Suprapubic skin (tissue), 4 donors: ENCODE data around the gene ZNF641. TPM values are rescaled to one million over a fixed set of nuclear protein-coding genes. Genes with fewer than 3 reads are reported as not detected.
A peak's percentile ranks its signal among the peaks of the same experiment; 100 is the strongest.

ENCODE experiments used
- DNase-seq, 2 donors: peaks; one replicate each; pipeline ENCODE4 v3.0.0-alpha.2; 2019; ENCODE audit warnings: low spot score in 2 of 2
- H3K27ac ChIP-seq: fragments of 200-600 bp; sonication (generic); one replicate; pipeline ENCODE4 v1.5.1; 2019
- H3K27me3 ChIP-seq: fragments of 200-600 bp; sonication (generic); one replicate; pipeline ENCODE4 v1.5.1; 2019
- H3K36me3 ChIP-seq: fragments of 200-600 bp; sonication (generic); one replicate; pipeline ENCODE4 v1.5.1; 2019
- H3K4me1 ChIP-seq: fragments of 200-600 bp; sonication (generic); one replicate; pipeline ENCODE4 v1.5.1; 2019
- H3K4me3 ChIP-seq: fragments of 200-600 bp; sonication (generic); one replicate; pipeline ENCODE4 v1.5.1; 2019; ENCODE audit warnings: mild to moderate bottlenecking
- H3K9me3 ChIP-seq: fragments of 200-600 bp; sonication (generic); one replicate; pipeline ENCODE4 v1.5.1; 2019
- CTCF ChIP-seq, 2 donors: fragments of 200-600 bp in 1 of 2; fragments of 450-650 bp in 1 of 2; sonication (generic) in 1 of 2; IDR thresholded peaks; one replicate each; pipeline ENCODE4 v1.5.1; 2016 to 2019; ENCODE audit warnings: antibody characterized with exemption in 2 of 2, mild to moderate bottlenecking in 1 of 2, moderate library complexity in 1 of 2
- EP300 ChIP-seq: sonication (generic); formaldehyde crosslinking; IDR thresholded peaks from one replicate; pipeline ENCODE4 v1.6.1; 2017; ENCODE audit warnings: antibody characterized with exemption
- POLR2A ChIP-seq, 2 donors: fragments of 450-650 bp; IDR thresholded peaks; one replicate each; pipeline ENCODE4 v1.6.1; 2017; ENCODE audit warnings: antibody characterized with exemption in 2 of 2, mild to moderate bottlenecking in 2 of 2, moderate library complexity in 2 of 2
- POLR2AphosphoS5 ChIP-seq, 3 donors: sonication (generic); formaldehyde crosslinking; IDR thresholded peaks; one replicate each; pipeline ENCODE4 v1.6.1; 2017; ENCODE audit warnings: antibody characterized with exemption in 3 of 3
- WGBS: methylation state at CpG from one replicate; pipeline ENCODE4 v1.1.5; 2018; 5-methylcytosine and 5-hydroxymethylcytosine counted together
- total RNA-seq, 4 donors: library from RNA; depleted of rRNA; stranded (reverse); fragments of >200 nt; gene quantifications; one replicate each; pipeline ENCODE4 v1.1.0, GENCODE V29; 2016

Gene ZNF641
- total RNA-seq, 4 donors from 2014 or later: 10.2 to 15.4 (median 13.2) TPM

- peak; percentile 81 to 86 for DNase-seq
- WGBS: 4% methylated on average over 16 of the region's 36 CpGs
- Histone ChIP-seq H3K27ac (peak overlapping the region; percentile 93), H3K9me3 (no peaks in the 10 kb centered on the region), H3K36me3 (peaks cover 19% of the 10 kb centered on the region), H3K4me1 (peaks cover 24% of the 10 kb centered on the region), H3K4me3 (peak overlapping the region; percentile 92), H3K27me3 (no peaks in the 10 kb centered on the region)
- no peak for TF ChIP-seq CTCF (IDR thresholded peaks at IDR 0.05)
- peak in 1 of 3 donors; percentile 39 for TF ChIP-seq POLR2AphosphoS5 (IDR thresholded peaks at IDR 0.05)
Measured at GRCh38 chr12:48351022-48351708, 446 bp upstream of the ZNF641 start.

- H3K4me3 ChIP-seq: peak overlapping the region; percentile 92
Measured at GRCh38 chr12:48349471-48349870, 1.2 kb downstream of the ZNF641 start.

GRCh38 chr12:48342980-48343379 is 7.7 kb downstream of the ZNF641 start:
- TF ChIP-seq CTCF (IDR thresholded peaks at IDR 0.05) (no peak), EP300 (no peak), POLR2AphosphoS5 (IDR thresholded peaks at IDR 0.05) (no peak), POLR2A (IDR thresholded peaks at IDR 0.05) (no peak)
- H3K27ac ChIP-seq: no peak overlapping the region
- H3K4me3 ChIP-seq: no peak overlapping the region
- no peaks in the 10 kb centered on the region for H3K9me3 ChIP-seq
- DNase-seq: no peak
- no peaks in the 10 kb centered on the region for H3K27me3 ChIP-seq
- peaks cover 67% of the 10 kb centered on the region for H3K36me3 ChIP-seq
- no peaks in the 10 kb centered on the region for H3K4me1 ChIP-seq
- 93% methylated on average over 8 of the region's 8 CpGs for WGBS

More at GRCh38 chr12:48349471-48349870, 1.2 kb downstream of the ZNF641 start:
- H3K4me1 ChIP-seq: peaks cover 24% of the 10 kb centered on the region
- no peaks in the 10 kb centered on the region for H3K27me3 ChIP-seq
- TF ChIP-seq POLR2A (IDR thresholded peaks at IDR 0.05): no peak
- no peak for TF ChIP-seq EP300
- TF ChIP-seq CTCF (IDR thresholded peaks at IDR 0.05): no peak
- TF ChIP-seq POLR2AphosphoS5 (IDR thresholded peaks at IDR 0.05): no peak
- WGBS: 41% methylated on average over 2 of the region's 2 CpGs
- DNase-seq: no peak
- no peaks in the 10 kb centered on the region for H3K9me3 ChIP-seq
- H3K36me3 ChIP-seq: peaks cover 36% of the 10 kb centered on the region
- peak overlapping the region; percentile 93 for H3K27ac ChIP-seq

- H3K36me3 ChIP-seq: peaks cover 46% of the 10 kb centered on the region
- WGBS: 87% methylated on average over 2 of the region's 2 CpGs
- no peak overlapping the region for H3K4me3 ChIP-seq
- H3K27me3 ChIP-seq: no peaks in the 10 kb centered on the region
- no peaks in the 10 kb centered on the region for H3K4me1 ChIP-seq
- TF ChIP-seq CTCF (IDR thresholded peaks at IDR 0.05): no peak
- no peak for TF ChIP-seq POLR2AphosphoS5 (IDR thresholded peaks at IDR 0.05)
- TF ChIP-seq EP300: no peak
- TF ChIP-seq POLR2A (IDR thresholded peaks at IDR 0.05): no peak
- H3K9me3 ChIP-seq: no peaks in the 10 kb centered on the region
- no peak overlapping the region for H3K27ac ChIP-seq
- DNase-seq: no peak
Measured at GRCh38 chr12:48340943-48341342, 9.8 kb downstream of the ZNF641 start.

- 89% methylated on average over 3 of the region's 3 CpGs for WGBS
- DNase-seq: no peak
- peaks cover 4% of the 10 kb centered on the region for H3K4me1 ChIP-seq
- no peaks in the 10 kb centered on the region for H3K9me3 ChIP-seq
- peaks cover 33% of the 10 kb centered on the region for H3K36me3 ChIP-seq
- H3K4me3 ChIP-seq: no peak overlapping the region
- H3K27ac ChIP-seq: no peak overlapping the region
- no peak for TF ChIP-seq CTCF (IDR thresholded peaks at IDR 0.05)
- no peak for TF ChIP-seq POLR2A (IDR thresholded peaks at IDR 0.05)
- TF ChIP-seq EP300: no peak
- TF ChIP-seq POLR2AphosphoS5 (IDR thresholded peaks at IDR 0.05): no peak
- no peaks in the 10 kb centered on the region for H3K27me3 ChIP-seq
Measured at GRCh38 chr12:48339442-48340117, 11.1 kb downstream of the ZNF641 start.
